Stimulated activated naive CD4-positive, alpha-beta T cell treated with Interleukin-2 at 50 U/mL for 16 hours (primary cell): ENCODE measurements around the gene C16orf89.
"Not testable (repeated sequence)": the region's sequence is repeated elsewhere in the genome, so short reads cannot be mapped to it uniquely, and the experiment has no call there.

Source experiments
- DNase-seq: peaks from one replicate; lab custom pipeline; 2025; lab: John Stamatoyannopoulos, UW

The C16orf89 gene

GRCh38 chr16:5084099-5084731 lies 18.5 kb upstream of the C16orf89 start:
- DNase-seq, result not testable (repeated sequence)

- DNase-seq, result not testable (repeated sequence)
Observed at GRCh38 chr16:5083646-5084045, 17.9 kb upstream of the C16orf89 start.

GRCh38 chr16:5080996-5081395 lies 15.2 kb upstream of the C16orf89 start:
- DNase-seq, result not testable (repeated sequence)

- not testable (repeated sequence) for DNase-seq
Observed at GRCh38 chr16:5080461-5080860, 14.7 kb upstream of the C16orf89 start.

GRCh38 chr16:5078626-5079025 lies 12.9 kb upstream of the C16orf89 start:
- no peak for DNase-seq

GRCh38 chr16:5077304-5077703 lies 11.5 kb upstream of the C16orf89 start:
- DNase-seq, result no peak

GRCh38 chr16:5075637-5076036 lies 9.9 kb upstream of the C16orf89 start:
- DNase-seq, result no peak

- not testable (repeated sequence) for DNase-seq
Observed at GRCh38 chr16:5073771-5074170, 8.0 kb upstream of the C16orf89 start.

- no peak for DNase-seq
Observed at GRCh38 chr16:5073279-5073629, 7.5 kb upstream of the C16orf89 start.

GRCh38 chr16:5072334-5073278 lies 6.8 kb upstream of the C16orf89 start:
- DNase-seq, result no peak

- DNase-seq, result peak; percentile 87
Observed at GRCh38 chr16:5071681-5072333, 6.1 kb upstream of the C16orf89 start, which contains the start of gene ALG1. TSS of gene ALG1 (plus strand) at chr16:5071843. CDS start at chr16:5071850, 7 bp downstream.

GRCh38 chr16:5071341-5071680 lies 5.6 kb upstream of the C16orf89 start:
- DNase-seq, result no peak

- DNase-seq, result no peak
Observed at GRCh38 chr16:5070431-5071186, 4.9 kb upstream of the C16orf89 start.

- DNase-seq, result no peak
Observed at GRCh38 chr16:5069854-5070253, 4.1 kb upstream of the C16orf89 start.

GRCh38 chr16:5069048-5069447 lies 3.3 kb upstream of the C16orf89 start:
- DNase-seq, result no peak

GRCh38 chr16:5066511-5066910 lies 755 bp upstream of the C16orf89 start:
- no peak for DNase-seq

- DNase-seq, result no peak
Observed at GRCh38 chr16:5065326-5065725, 430 bp downstream of the C16orf89 start.

GRCh38 chr16:5064915-5065314 lies 841 bp downstream of the C16orf89 start:
- no peak for DNase-seq

GRCh38 chr16:5062790-5063765 lies 2.7 kb downstream of the C16orf89 start:
- no peak for DNase-seq

GRCh38 chr16:5062051-5062450 lies 3.7 kb downstream of the C16orf89 start:
- DNase-seq, result no peak
